ENCODE data around the gene C8A. TPM values are rescaled to one million over a fixed set of nuclear protein-coding genes. Genes with fewer than 3 reads are reported as not detected.

Gene C8A
- polyA plus RNA-seq, 3 donors = not detected

DNA sequence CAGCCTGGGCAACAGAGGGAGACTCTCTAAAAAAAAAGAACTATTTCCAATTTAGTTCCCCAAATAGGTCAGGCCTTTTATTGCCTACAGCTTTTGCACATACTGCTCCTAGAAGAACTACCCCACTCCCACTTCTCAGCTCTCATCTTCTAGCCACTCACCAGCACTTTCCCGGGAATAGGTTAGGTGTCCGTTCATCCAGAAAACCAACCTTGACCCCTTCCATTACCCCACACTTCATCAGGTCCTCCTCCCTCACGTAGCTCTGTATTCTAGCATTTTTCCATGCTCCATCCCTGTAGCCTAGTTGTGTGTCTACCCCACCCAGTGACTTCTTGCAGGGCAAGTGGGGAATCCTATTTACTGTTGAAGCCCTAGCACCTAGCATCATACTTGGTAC is 68.6 kb downstream of the C8A start:
- no peaks in the 10 kb centered on the region for H3K4me1 ChIP-seq (ENCODE audit: control insufficient read depth in 1 of 2, insufficient read depth in 2 of 2, low read length in 2 of 2)
- Mint-ChIP-seq H3K4me3 (no peak overlapping the region), H3K27me3 (ENCODE audit: low read depth in 3 of 3) (peaks cover 0 to 3% (median 3%) of the 10 kb centered on the region in 3 donors), H3K36me3 (no peaks in the 10 kb centered on the region), H3K4me1 (no peaks in the 10 kb centered on the region), H3K27ac (no peak overlapping the region), H3K9me3 (peaks cover 0 to 2% (median 2%) of the 10 kb centered on the region in 7 donors)
- H3K36me3 ChIP-seq (replicated peaks in 1 of 2; ENCODE audit: control insufficient read depth in 1 of 2, insufficient read depth in 2 of 2, low read length in 2 of 2) = no peaks in the 10 kb centered on the region
- H3K4me3 ChIP-seq (replicated peaks in 1 of 3; ENCODE audit: low read depth in 2 of 3, low read length in 3 of 3) = no peak overlapping the region
- no peak overlapping the region for H3K4me2 ChIP-seq (replicated peaks; ENCODE audit: extremely low read depth, low read length, poor library complexity, severe bottlenecking)
- no peak overlapping the region for H3K9ac ChIP-seq (ENCODE audit: insufficient read depth, low read length, poor library complexity, severe bottlenecking)
- H4K20me1 ChIP-seq (ENCODE audit: insufficient read depth, low read length) = no peaks in the 10 kb centered on the region
- TF ChIP-seq, protein P1, sequence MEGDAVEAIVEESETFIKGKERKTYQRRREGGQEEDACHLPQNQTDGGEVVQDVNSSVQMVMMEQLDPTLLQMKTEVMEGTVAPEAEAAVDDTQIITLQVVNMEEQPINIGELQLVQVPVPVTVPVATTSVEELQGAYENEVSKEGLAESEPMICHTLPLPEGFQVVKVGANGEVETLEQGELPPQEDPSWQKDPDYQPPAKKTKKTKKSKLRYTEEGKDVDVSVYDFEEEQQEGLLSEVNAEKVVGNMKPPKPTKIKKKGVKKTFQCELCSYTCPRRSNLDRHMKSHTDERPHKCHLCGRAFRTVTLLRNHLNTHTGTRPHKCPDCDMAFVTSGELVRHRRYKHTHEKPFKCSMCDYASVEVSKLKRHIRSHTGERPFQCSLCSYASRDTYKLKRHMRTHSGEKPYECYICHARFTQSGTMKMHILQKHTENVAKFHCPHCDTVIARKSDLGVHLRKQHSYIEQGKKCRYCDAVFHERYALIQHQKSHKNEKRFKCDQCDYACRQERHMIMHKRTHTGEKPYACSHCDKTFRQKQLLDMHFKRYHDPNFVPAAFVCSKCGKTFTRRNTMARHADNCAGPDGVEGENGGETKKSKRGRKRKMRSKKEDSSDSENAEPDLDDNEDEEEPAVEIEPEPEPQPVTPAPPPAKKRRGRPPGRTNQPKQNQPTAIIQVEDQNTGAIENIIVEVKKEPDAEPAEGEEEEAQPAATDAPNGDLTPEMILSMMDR (IDR thresholded peaks at IDR 0.05) = no peak
- peaks cover 0 to 4% of the 10 kb centered on the region in 2 donors for H3K9me3 ChIP-seq (replicated peaks in 1 of 2; ENCODE audit: control insufficient read depth in 1 of 2, insufficient read depth in 1 of 2, low read length in 2 of 2)
- no peaks in the 10 kb centered on the region for H3K79me2 ChIP-seq (ENCODE audit: insufficient read depth, low read length)
- no peak overlapping the region for H2AFZ ChIP-seq (ENCODE audit: insufficient read depth, low read depth, low read length, poor library complexity, severe bottlenecking)
- H3K27ac ChIP-seq (ENCODE audit: low read depth in 1 of 2, low read length in 2 of 2) = no peak overlapping the region
- intact Hi-C loops (cut with micrococcal nuclease) = no loop called here
- no peaks in the 10 kb centered on the region for H3K27me3 ChIP-seq (ENCODE audit: control insufficient read depth in 2 of 2, insufficient read depth in 2 of 2, low read length in 2 of 2)
- WGBS (ENCODE audit: insufficient coverage) = no CpG with 5 or more reads among the region's 3 CpGs
- DNase-seq = no peak

DNA sequence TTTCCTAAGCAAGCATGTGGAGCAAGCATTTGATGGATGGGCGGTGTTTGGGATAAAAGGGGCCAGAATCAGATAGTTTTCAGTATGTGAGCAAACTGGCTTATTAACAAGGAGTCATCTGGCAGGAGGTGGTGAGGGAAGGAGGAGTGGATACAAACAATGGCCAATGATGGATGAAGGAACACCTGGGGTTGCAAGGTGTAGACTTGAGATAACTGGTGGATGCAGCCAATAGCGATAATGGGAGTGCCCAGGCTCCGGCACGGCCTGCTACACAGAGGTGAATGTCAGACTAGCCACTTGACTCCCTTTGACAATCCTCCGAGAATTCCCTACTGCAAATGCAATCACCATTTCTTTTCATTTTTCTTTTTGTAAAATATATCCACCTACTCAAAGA is 69.5 kb downstream of the C8A start:
- intact Hi-C loops (cut with micrococcal nuclease) = no loop called here
- H3K4me2 ChIP-seq (replicated peaks; ENCODE audit: extremely low read depth, low read length, poor library complexity, severe bottlenecking) = no peak overlapping the region
- Mint-ChIP-seq H3K4me1 (no peaks in the 10 kb centered on the region), H3K4me3 (no peak overlapping the region), H3K27me3 (ENCODE audit: low read depth in 3 of 3) (peaks cover 0 to 3% (median 3%) of the 10 kb centered on the region in 3 donors), H3K9me3 (peaks cover 0 to 5% (median 2%) of the 10 kb centered on the region in 7 donors), H3K27ac (peak overlapping the region in 1 of 7 donors; percentile 25), H3K36me3 (no peaks in the 10 kb centered on the region)
- TF ChIP-seq, protein P1 (IDR thresholded peaks at IDR 0.05) = no peak
- H3K79me2 ChIP-seq (ENCODE audit: insufficient read depth, low read length) = no peaks in the 10 kb centered on the region
- no peaks in the 10 kb centered on the region for H3K4me1 ChIP-seq (ENCODE audit: control insufficient read depth in 1 of 2, insufficient read depth in 2 of 2, low read length in 2 of 2)
- no peak overlapping the region for H3K27ac ChIP-seq (ENCODE audit: low read depth in 1 of 2, low read length in 2 of 2)
- no peaks in the 10 kb centered on the region for H3K27me3 ChIP-seq (ENCODE audit: control insufficient read depth in 2 of 2, insufficient read depth in 2 of 2, low read length in 2 of 2)
- H4K20me1 ChIP-seq (ENCODE audit: insufficient read depth, low read length) = no peaks in the 10 kb centered on the region
- no peak overlapping the region for H3K4me3 ChIP-seq (replicated peaks in 1 of 3; ENCODE audit: low read depth in 2 of 3, low read length in 3 of 3)
- peaks cover 0 to 4% of the 10 kb centered on the region in 2 donors for H3K9me3 ChIP-seq (replicated peaks in 1 of 2; ENCODE audit: control insufficient read depth in 1 of 2, insufficient read depth in 1 of 2, low read length in 2 of 2)
- WGBS (ENCODE audit: insufficient coverage) = 96% methylated on average over 4 of the region's 5 CpGs
- H2AFZ ChIP-seq (ENCODE audit: insufficient read depth, low read depth, low read length, poor library complexity, severe bottlenecking) = no peak overlapping the region
- H3K36me3 ChIP-seq (replicated peaks in 1 of 2; ENCODE audit: control insufficient read depth in 1 of 2, insufficient read depth in 2 of 2, low read length in 2 of 2) = no peaks in the 10 kb centered on the region
- DNase-seq = no peak
- no peak overlapping the region for H3K9ac ChIP-seq (ENCODE audit: insufficient read depth, low read length, poor library complexity, severe bottlenecking)
